CD14-positive monocyte (primary cell): ENCODE measurements around the gene ABCC2. TPM values are rescaled to one million over a fixed set of nuclear protein-coding genes. Genes with fewer than 3 reads are reported as not detected.

Experiments used
- DNase-seq, 3 donors: peaks; one replicate each; pipeline ENCODE4 v3.0.0-alpha.2; 2011 to 2022
- H2AFZ ChIP-seq: 2 replicates; pipeline ENCODE4 v1.6.0; 2012; ENCODE audit warnings: mild to moderate bottlenecking, low read depth, low read length, inconsistent platforms; ENCODE audit not compliant: insufficient read depth, poor library complexity, severe bottlenecking
- H3K27ac ChIP-seq, 2 donors: 1 replicate in 1 of 2; 2 replicates in 1 of 2; pipeline ENCODE4 v1.5.1; 2012 to 2013; ENCODE audit warnings: low read length in 2 of 2, control low read depth in 1 of 2, inconsistent platforms in 1 of 2, low read depth in 1 of 2, mild to moderate bottlenecking in 1 of 2
- H3K27me3 ChIP-seq, 2 donors: one replicate each; pipeline versions ENCODE4 v1.6.0 to v1.6.1; 2011 to 2013; ENCODE audit warnings: low read length in 2 of 2; ENCODE audit not compliant: control insufficient read depth in 2 of 2, insufficient read depth in 2 of 2
- H3K36me3 ChIP-seq, 2 donors: replicated peaks in 1 of 2; 1 replicate in 1 of 2; 2 replicates in 1 of 2; pipeline versions ENCODE4 v1.5.1 to v1.6.1; 2012 to 2013; ENCODE audit warnings: low read length in 2 of 2, control low read depth in 1 of 2, inconsistent platforms in 1 of 2, mild to moderate bottlenecking in 1 of 2; ENCODE audit not compliant: insufficient read depth in 2 of 2, control insufficient read depth in 1 of 2
- H3K4me1 ChIP-seq, 2 donors: 1 replicate in 1 of 2; 2 replicates in 1 of 2; pipeline versions ENCODE4 v1.5.1 to v1.6.1; 2012 to 2013; ENCODE audit warnings: low read length in 2 of 2, control low read depth in 1 of 2, inconsistent platforms in 1 of 2, mild to moderate bottlenecking in 1 of 2, moderate library complexity in 1 of 2; ENCODE audit not compliant: insufficient read depth in 2 of 2, control insufficient read depth in 1 of 2
- H3K4me2 ChIP-seq: replicated peaks from 2 replicates; pipeline ENCODE3; 2012; ENCODE audit warnings: low read length, moderate library complexity, mild to moderate bottlenecking; ENCODE audit not compliant: poor library complexity, severe bottlenecking; ENCODE audit errors: extremely low read depth
- H3K4me3 ChIP-seq, 3 experiments: fragments of 200-600 bp in 1 of 3; sonication (generic) in 1 of 3; replicated peaks in 1 of 3; 1 replicate in 2 of 3; 2 replicates in 1 of 3; pipeline ENCODE4 v1.5.1; 2011 to 2013; ENCODE audit warnings: low read length in 3 of 3, mild to moderate bottlenecking in 3 of 3, control low read depth in 2 of 3, low read depth in 2 of 3, inconsistent platforms in 1 of 3, moderate library complexity in 1 of 3
- H3K79me2 ChIP-seq: 2 replicates; pipeline ENCODE4 v1.6.0; 2012; ENCODE audit warnings: mild to moderate bottlenecking, control low read depth, inconsistent platforms, low read length, moderate library complexity; ENCODE audit not compliant: insufficient read depth
- H3K9ac ChIP-seq: 2 replicates; pipeline ENCODE4 v1.6.0; 2017; ENCODE audit warnings: low read length, mild to moderate bottlenecking; ENCODE audit not compliant: insufficient read depth, poor library complexity, severe bottlenecking
- H3K9me3 ChIP-seq, 2 donors: replicated peaks in 1 of 2; 1 replicate in 1 of 2; 2 replicates in 1 of 2; pipeline versions ENCODE4 v1.5.1 to v1.6.1; 2012 to 2013; ENCODE audit warnings: low read length in 2 of 2, control low read depth in 1 of 2; ENCODE audit not compliant: control insufficient read depth in 1 of 2, insufficient read depth in 1 of 2
- H4K20me1 ChIP-seq: 2 replicates; pipeline ENCODE4 v1.6.0; 2012; ENCODE audit warnings: mild to moderate bottlenecking, low read length, control low read depth, moderate library complexity; ENCODE audit not compliant: insufficient read depth
- H3K27ac Mint-ChIP-seq, 7 donors: one replicate each; pipeline ENCODE4 v1.8.0; 2020; ENCODE audit warnings: mild to moderate bottlenecking in 7 of 7, mixed read lengths in 7 of 7, moderate library complexity in 6 of 7, inconsistent platforms in 2 of 7
- H3K27me3 Mint-ChIP-seq, 3 donors: one replicate each; pipeline ENCODE4 v1.8.0; 2021 to 2022; ENCODE audit warnings: low read depth in 3 of 3, mild to moderate bottlenecking in 3 of 3, mixed read lengths in 3 of 3, moderate library complexity in 3 of 3, inconsistent platforms in 1 of 3
- H3K36me3 Mint-ChIP-seq, 2 donors: one replicate each; pipeline ENCODE4 v1.8.0; 2020; ENCODE audit warnings: mixed read lengths in 2 of 2, inconsistent platforms in 1 of 2, mild to moderate bottlenecking in 1 of 2
- H3K4me1 Mint-ChIP-seq: one replicate; pipeline ENCODE4 v1.8.0; 2020; ENCODE audit warnings: mild to moderate bottlenecking, mixed read lengths
- H3K4me3 Mint-ChIP-seq, 2 donors: one replicate each; pipeline ENCODE4 v1.8.0; 2020; ENCODE audit warnings: mild to moderate bottlenecking in 2 of 2, mixed read lengths in 2 of 2, moderate library complexity in 1 of 2
- H3K9me3 Mint-ChIP-seq, 7 donors: one replicate each; pipeline ENCODE4 v1.8.0; 2020 to 2022; ENCODE audit warnings: mixed read lengths in 7 of 7, mild to moderate bottlenecking in 6 of 7, moderate library complexity in 6 of 7, inconsistent platforms in 2 of 7
- WGBS: methylation state at CpG from one replicate; pipeline ENCODE4 v1.1.5; 2013; ENCODE audit warnings: missing lambda C conversion rate; ENCODE audit not compliant: insufficient coverage; 5-methylcytosine and 5-hydroxymethylcytosine counted together
- intact Hi-C, 2 donors: fragments of 100-400 bp; cut with micrococcal nuclease; formaldehyde crosslinking; loops; one replicate each; pipeline versions ENCODE4 v1.15.0 to v1.15.1; 2023
- polyA plus RNA-seq, 3 donors: library from polyadenylated mRNA; depleted of rRNA in 1 of 3; unstranded in 2 of 3; stranded (reverse) in 1 of 3; fragments of 300-500 nt in 2 of 3; fragments of >200 nt in 1 of 3; fragmentation: Illumina TruSeq in 2 of 3; gene quantifications; 1 replicate in 2 of 3; 2 replicates in 1 of 3; pipeline ENCODE4 v1.2.3, GENCODE V29; 2012 to 2021
- TF ChIP-seq, protein P1 (sequence below): fragments of 200-600 bp; IDR thresholded peaks from one replicate; pipeline ENCODE4 v1.8.0; 2022; ENCODE audit warnings: antibody characterized with exemption, mild to moderate bottlenecking

ABCC2 gene
- polyA plus RNA-seq, 3 donors, result 0.09 to 2.7 (median 0.35) TPM

DNA sequence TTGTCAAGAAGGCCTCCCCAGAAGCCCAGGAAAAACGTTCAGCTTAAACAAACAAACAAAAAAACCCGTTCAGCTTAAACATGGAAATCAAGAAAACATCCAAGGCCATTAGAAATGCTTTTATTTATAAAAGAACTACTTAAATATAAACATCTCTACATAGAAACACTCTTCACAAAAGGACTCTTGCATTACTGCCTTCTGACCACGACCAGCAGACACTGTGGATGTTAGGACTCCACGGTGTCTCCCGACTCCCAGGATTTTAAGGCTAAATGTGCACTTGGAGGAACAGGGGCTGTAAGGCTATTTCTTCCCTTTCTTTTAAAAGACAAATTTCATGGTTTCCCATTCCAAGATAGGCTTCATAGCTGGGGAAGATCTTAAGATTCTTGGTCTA is 93.0 kb downstream of the ABCC2 start:
- Mint-ChIP-seq H3K4me1 (no peaks in the 10 kb centered on the region), H3K36me3 (peaks cover 44 to 50% of the 10 kb centered on the region in 2 donors)

DNA sequence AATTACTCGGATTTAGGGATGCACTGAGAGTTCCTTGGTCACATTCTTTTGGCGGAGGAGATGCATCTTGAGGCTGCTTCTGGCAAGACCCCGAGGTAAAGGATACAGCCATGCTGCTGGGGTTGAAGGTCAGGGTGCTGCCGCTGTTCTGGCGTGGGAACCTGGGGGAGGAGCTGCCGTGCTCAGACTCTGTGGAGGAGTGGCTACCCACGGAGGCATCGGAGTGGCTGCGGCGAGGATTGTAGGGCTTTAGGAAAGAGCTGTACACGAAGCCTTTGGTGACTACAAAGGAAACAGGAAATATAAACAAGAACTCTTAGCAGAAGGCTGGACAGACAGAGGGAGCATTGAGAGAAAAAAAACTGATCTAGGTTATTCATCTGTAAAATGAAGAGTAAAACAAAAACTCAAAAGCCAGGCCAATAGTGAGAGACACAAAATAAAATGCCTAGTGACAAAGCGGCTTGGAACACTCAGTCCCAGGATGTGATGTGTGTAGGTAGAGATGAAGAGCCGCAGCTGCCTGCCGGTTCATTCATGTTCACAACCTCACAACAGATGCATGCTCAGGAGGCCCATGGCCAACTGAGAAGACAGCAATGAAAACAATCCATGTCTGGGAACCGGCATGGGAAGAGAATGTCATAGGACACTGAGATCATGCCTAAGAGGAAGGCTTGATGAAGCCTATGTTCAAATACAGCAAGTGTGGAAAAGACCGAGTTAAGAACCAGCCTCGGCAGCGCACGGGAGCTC is 97.8 kb downstream of the ABCC2 start:
- H3K36me3 Mint-ChIP-seq, result peaks cover 78 to 90% of the 10 kb centered on the region in 2 donors
- H3K4me1 Mint-ChIP-seq, result no peaks in the 10 kb centered on the region
- H3K79me2 ChIP-seq, result no peaks in the 10 kb centered on the region
- H3K9me3 ChIP-seq, result no peaks in the 10 kb centered on the region
- no peak overlapping the region for H3K4me3 ChIP-seq
- TF ChIP-seq, protein P1, sequence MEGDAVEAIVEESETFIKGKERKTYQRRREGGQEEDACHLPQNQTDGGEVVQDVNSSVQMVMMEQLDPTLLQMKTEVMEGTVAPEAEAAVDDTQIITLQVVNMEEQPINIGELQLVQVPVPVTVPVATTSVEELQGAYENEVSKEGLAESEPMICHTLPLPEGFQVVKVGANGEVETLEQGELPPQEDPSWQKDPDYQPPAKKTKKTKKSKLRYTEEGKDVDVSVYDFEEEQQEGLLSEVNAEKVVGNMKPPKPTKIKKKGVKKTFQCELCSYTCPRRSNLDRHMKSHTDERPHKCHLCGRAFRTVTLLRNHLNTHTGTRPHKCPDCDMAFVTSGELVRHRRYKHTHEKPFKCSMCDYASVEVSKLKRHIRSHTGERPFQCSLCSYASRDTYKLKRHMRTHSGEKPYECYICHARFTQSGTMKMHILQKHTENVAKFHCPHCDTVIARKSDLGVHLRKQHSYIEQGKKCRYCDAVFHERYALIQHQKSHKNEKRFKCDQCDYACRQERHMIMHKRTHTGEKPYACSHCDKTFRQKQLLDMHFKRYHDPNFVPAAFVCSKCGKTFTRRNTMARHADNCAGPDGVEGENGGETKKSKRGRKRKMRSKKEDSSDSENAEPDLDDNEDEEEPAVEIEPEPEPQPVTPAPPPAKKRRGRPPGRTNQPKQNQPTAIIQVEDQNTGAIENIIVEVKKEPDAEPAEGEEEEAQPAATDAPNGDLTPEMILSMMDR, result no peak
- H2AFZ ChIP-seq, result no peak overlapping the region
- WGBS, result 84% methylated on average over 12 of the region's 19 CpGs
- intact Hi-C loops, result no loop called here
- H3K27me3 ChIP-seq, result no peaks in the 10 kb centered on the region
- no peak overlapping the region for H3K4me3 Mint-ChIP-seq
- no peak overlapping the region for H3K4me2 ChIP-seq
- H3K27ac ChIP-seq, result no peak overlapping the region
- no peak for DNase-seq
- H3K9me3 Mint-ChIP-seq, result peaks cover 0 to 4% (median 0%) of the 10 kb centered on the region in 7 donors
- no peak overlapping the region for H3K9ac ChIP-seq
- peaks cover 0 to 3% (median 0%) of the 10 kb centered on the region in 3 donors for H3K27me3 Mint-ChIP-seq
- H3K4me1 ChIP-seq, result no peaks in the 10 kb centered on the region
- H3K36me3 ChIP-seq, result peaks cover 55 to 91% of the 10 kb centered on the region in 2 donors
- peak overlapping the region in 3 of 7 donors; percentile 7 to 25 (median 15) for H3K27ac Mint-ChIP-seq
- no peaks in the 10 kb centered on the region for H4K20me1 ChIP-seq

More for the DNA sequence above, 93.0 kb downstream of the ABCC2 start:
- Mint-ChIP-seq H3K27ac (no peak overlapping the region), H3K9me3 (peaks cover 0 to 4% (median 0%) of the 10 kb centered on the region in 7 donors), H3K27me3 (peaks cover 0 to 3% (median 1%) of the 10 kb centered on the region in 3 donors), H3K4me3 (no peak overlapping the region)
- Histone ChIP-seq H3K27ac (no peak overlapping the region), H3K9me3 (no peaks in the 10 kb centered on the region), H3K4me1 (no peaks in the 10 kb centered on the region), H3K4me3 (no peak overlapping the region), H2AFZ (no peak overlapping the region), H4K20me1 (no peaks in the 10 kb centered on the region), H3K36me3 (peaks cover 26 to 50% of the 10 kb centered on the region in 2 donors), H3K27me3 (no peaks in the 10 kb centered on the region), H3K4me2 (no peak overlapping the region), H3K79me2 (no peaks in the 10 kb centered on the region), H3K9ac (no peak overlapping the region)
- TF ChIP-seq, protein P1, result no peak
- no CpG with 5 or more reads among the region's 5 CpGs for WGBS
- DNase-seq, result no peak
- intact Hi-C loops, result no loop called here
